Activated T-helper 9 cell treated with anti-CD3 and anti-CD28 coated beads, Interleukin-2, amount 50 U/mL, for 16 hours (primary cell): ENCODE measurements around the gene RUNX1.
A peak's percentile ranks its signal among the peaks of the same experiment; 100 is the strongest.

Source experiments
- DNase-seq: peaks from one replicate; pipeline ENCODE4 v3.0.0-alpha.2; 2020; ENCODE audit warnings: low read depth

RUNX1 gene

DNA sequence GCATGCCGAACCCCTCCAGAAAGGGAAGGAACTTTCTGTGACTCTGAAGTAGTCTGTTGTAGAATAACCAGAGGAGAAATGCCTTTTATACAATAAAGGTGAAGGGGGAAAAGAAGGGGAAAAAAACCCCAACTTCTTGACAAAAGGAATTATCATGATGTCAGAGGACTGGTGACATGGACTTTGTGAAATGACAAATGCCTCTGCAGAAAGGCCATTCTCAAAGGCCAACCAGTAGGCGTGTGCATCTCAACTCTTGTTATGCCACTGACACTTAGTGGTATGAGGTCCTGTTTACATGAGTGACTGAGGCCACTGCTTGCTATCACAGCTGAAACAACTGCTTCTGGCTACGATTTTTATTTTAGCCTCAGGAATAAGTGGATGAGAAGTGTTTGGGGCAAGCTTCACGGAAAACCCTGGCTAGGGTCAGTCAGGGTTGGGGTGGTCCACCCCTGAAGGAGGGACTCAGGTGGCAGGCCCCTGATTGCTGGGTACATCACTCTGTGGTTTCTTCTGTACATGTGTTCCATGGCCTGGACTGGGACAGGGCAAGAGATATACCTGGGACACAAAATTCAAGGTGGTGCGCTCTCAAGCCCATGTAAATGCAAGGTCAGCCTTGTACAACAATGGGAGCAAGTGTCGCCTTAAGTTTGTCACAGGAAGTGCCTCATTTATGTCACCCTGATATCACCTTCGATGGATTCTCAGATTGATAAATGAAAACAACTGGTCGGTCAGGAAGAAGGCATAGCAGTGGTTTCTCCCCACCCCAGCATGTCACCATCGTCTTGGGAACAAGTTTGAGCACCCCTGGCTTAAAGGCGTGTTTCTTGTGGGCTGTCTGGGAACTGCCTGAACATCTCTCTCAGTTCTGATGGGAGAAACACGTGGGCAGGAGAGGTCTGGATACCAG is 12.4 kb downstream of the RUNX1 start:
- DNase-seq, result no peak

DNA sequence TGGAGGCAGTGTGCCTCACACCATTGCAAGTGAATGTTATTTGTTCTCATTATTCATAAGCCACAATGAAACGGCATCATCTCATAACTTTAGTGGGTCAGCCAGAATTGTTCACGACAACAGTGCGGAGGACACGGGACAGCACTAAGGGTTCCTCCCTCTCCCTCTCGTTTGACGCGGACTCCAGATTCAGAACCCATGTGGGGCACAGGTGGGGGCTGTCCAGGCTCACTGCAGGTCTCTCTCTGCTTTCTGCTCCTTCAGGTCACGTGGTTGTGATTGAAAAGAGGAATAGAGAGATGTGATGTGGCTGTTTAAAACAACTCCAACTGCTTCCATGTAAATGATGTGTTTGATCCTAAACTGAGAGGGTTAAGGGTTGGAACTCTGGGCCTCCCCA is 13.5 kb downstream of the RUNX1 start:
- DNase-seq, result no peak

GRCh38 chr21:35035116-35035515 is 14.0 kb downstream of the RUNX1 start:
- no peak for DNase-seq

GRCh38 chr21:35034203-35034926 is 14.7 kb downstream of the RUNX1 start:
- DNase-seq, result no peak

DNA sequence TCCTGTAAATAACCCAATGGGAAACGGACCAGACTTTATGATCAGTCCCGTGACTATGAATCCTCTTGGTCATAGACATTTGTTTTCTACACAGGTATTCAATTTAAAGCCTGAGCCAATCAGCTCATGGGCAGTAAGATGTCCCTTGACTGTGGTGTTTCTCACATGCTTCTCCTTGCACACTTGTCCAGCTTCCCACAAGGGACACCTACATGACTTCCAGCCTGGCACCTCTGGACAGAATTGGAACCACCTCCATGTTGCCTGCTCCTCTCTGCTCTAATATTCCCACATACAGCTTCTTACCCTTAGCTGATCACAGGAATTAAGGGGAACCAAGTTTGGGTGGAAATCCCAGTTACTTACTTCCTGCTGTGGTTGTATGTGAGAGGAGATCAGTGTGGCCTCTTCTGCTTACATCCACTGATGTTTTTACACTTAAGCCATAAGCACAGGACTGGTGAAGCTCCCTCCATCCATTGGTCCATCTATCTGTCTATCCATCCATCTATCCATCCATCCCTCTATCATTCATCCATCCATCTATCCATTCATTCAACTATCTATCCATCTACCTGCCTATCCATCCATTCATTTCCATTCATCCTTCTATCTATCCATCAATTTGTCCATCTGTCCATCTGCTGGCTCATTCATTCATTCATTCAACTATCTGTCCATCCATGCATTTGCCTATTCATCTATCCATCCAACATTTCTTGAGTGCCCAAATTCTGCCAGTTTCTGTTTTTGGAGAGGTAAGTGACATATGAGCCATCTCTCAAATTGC is 16.4 kb downstream of the RUNX1 start:
- no peak for DNase-seq

DNA sequence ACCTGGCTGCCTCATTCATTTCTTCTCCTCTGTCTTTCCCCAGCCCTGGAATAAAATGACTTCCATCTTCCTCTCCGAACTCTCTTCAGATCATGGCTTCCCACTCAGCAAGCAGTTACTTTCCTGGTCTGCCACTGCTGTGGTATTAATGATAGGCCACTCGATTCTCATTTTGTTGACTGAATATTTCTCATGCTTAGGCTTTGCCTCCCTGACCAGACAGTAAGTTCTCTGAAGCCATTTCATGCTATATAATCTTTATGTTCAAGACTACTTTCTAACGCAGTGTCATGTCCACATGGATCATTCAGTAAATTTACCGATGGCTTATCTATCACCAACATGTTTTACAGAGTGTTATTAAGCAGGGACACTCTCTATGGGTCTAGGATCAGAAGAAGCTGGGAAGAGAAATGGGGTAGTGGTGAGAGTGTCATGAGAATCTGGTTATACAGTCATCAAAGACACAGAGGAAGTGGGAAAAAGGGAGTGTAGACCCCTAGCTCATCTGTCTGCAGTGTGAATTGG is 20.6 kb downstream of the RUNX1 start:
- DNase-seq, result no peak

GRCh38 chr21:35027563-35028450 is 21.3 kb downstream of the RUNX1 start:
- no peak for DNase-seq

- peak; percentile 73 for DNase-seq
Measured at GRCh38 chr21:35026617-35027562, 22.2 kb downstream of the RUNX1 start.

DNA sequence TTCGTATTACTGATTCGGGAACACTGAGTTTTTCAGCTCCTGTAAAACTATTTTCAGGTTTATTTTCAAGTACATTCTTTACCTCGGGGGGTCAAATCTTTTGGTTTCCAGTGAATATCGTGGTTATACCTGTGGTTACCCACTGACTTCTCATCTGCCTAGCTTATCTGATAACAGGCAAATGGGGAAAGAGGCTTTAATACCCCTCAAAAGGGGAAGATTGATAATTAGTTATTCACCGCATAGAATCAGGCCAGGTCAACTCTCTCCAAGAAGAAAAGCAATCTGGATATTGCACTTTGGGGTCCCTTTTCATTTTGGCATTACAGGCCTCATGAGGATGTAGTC is 23.0 kb downstream of the RUNX1 start:
- no peak for DNase-seq

DNA sequence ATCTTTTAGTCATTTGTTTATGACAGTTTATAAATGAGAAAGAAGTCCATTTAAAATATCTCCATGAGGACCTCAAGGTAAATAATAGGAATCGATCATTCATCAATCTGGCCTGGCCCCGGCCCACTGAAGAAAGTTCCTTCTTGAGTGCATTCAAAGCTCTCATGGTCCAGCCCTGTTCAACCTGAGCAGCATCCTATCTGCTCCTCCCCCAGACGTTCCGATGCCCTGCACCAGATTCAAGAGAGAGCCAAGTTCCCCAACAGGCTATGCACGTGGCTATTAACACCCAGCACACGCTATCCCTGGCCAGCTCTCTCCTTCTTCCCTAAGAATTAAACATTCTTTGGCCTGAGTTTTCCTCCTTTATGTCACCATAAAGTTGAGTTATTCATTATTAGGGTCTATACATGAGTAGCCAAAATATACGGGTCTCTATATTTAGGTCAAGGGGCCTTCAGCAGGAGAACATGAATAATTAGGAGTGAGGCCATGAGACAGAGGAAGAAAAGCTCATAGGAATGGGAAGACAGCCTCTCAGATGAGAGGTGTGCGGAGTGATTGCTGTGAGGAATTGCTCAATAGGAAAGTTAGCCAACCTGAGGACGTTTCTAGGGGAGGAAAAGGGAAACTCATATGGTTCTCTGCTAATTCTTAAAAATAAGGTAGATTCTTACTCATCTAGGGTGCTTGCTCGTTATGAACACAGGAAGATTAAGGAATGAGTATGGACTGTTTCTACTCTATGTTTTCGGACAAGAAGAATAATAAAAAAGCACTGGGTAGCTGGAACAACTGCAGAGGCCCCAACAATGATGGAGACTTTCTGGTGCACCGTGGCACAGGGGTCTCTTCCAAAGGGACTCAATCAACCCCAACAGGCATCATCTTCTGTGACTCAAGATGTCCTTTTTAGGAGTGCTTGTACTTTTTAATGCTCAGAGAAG is 23.6 kb downstream of the RUNX1 start:
- no peak for DNase-seq

GRCh38 chr21:35024513-35024912 is 24.6 kb downstream of the RUNX1 start:
- no peak for DNase-seq

- DNase-seq, result no peak
Measured at GRCh38 chr21:35024071-35024420, 25.1 kb downstream of the RUNX1 start.

- DNase-seq, result no peak
Measured at GRCh38 chr21:35023396-35024070, 25.6 kb downstream of the RUNX1 start.

DNA sequence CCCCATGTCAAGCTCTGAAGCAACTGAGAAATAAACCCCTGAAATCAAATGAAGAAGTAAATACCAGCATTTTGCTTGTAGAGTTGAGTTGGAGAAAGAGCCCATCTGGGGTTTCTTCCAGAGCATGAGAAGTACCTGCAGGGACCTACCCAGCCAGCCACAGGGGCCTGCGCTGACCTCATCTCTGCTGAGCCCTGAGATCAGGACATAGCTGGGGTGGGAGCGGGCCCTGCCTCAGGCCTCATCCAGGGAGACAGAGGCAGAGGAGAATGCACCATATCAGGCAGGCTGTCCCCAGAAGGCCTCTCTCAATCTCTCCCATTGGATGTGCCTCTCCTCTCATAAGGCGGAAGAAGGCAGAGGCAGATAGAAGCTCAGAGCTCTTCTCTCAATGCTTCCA is 27.6 kb downstream of the RUNX1 start:
- no peak for DNase-seq

GRCh38 chr21:35020902-35021301 is 28.2 kb downstream of the RUNX1 start:
- DNase-seq, result no peak

DNA sequence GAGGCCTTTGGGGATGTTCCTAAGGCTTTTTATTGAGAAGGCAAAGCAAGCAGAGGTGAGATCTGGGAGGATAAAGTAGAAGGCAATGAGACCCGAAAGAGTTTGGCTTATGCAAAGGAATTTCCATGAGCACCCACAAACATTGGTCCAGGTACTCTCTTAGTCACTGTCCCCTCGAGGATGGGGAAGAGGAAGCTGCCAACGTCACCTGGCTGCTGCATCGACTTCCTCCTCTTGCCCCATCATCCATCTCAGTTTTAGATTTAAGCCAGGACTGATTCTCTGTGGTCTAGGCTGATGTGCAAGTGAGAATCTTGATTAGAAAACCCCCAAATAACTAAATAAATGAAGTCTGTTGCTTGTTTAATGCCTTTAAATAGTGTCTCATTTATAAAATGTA is 28.7 kb downstream of the RUNX1 start:
- DNase-seq, result no peak

DNA sequence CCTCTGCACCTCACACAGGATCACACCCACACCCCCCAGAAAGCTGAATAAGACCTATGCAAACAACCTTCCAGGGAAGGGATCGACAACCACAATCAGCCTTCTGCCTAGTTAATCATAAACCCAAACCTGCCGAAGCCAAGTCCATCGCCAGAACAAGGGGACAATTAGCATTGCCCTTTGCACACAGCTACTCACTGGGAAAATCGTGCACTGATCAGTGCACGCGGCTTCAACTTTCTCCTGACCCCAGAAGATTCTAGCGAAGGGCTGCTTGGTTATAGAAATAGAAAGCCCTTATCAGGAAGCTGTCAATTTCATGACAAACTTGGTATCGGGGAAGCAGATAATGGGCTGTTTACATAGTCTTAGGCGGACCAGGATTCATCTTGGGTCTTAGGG is 29.5 kb downstream of the RUNX1 start:
- no peak for DNase-seq

DNA sequence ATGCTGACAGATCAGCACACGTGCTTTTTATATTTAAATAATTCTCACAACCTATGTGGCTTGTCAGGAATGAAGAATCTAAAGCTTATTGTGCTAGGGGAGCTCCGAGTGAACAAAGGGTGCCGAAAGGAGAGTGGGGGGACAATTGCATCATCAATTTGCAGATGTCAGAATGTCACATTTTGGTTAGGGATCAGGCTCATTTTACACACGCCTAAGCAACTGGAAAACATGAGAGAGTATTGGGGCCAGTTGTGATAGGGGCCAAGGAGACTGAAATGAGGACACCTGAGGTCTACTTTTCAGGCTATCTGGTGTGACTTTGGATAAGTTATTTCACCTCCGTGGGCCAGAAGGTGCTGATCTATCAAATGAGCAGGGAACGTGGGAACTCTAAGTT is 31.8 kb downstream of the RUNX1 start:
- no peak for DNase-seq
